Neural cell (in vitro differentiated cells): Measurements from ENCODE around the gene PAN2. TPM values are rescaled to one million over a fixed set of nuclear protein-coding genes. Genes with fewer than 3 reads are reported as not detected.

ENCODE experiments used
- H2AFZ ChIP-seq: fragments of 200-600, 300-800 bp; sonication (generic), shearing (Covaris generic); 2 replicates; pipeline ENCODE4 v1.6.0; 2014; ENCODE audit warnings: low read depth, mild to moderate bottlenecking, antibody characterized with exemption, low read length, moderate library complexity
- H3F3A ChIP-seq: fragments of 200-600 bp; shearing (Covaris generic); 2 replicates; pipeline ENCODE4 v1.6.1; 2016; ENCODE audit warnings: mild to moderate bottlenecking, moderate library complexity, mixed read lengths, antibody characterized with exemption, low read length; ENCODE audit not compliant: insufficient read depth, poor library complexity, severe bottlenecking
- H3K27ac ChIP-seq: fragments of 200-600, 300-800 bp; sonication (generic), shearing (Covaris generic); 2 replicates; pipeline ENCODE4 v1.5.1; 2014; ENCODE audit warnings: mild to moderate bottlenecking, low read length, moderate library complexity
- H3K27me3 ChIP-seq: fragments of 300-800, 200-600 bp; sonication (generic), shearing (Covaris generic); 2 replicates; pipeline ENCODE4 v1.6.0; 2014; ENCODE audit warnings: mild to moderate bottlenecking, low read depth, low read length, moderate library complexity; ENCODE audit not compliant: insufficient read depth
- H3K36me3 ChIP-seq: fragments of 300-800, 200-600 bp; sonication (generic), shearing (Covaris generic); 2 replicates; pipeline ENCODE4 v1.5.1; 2014; ENCODE audit warnings: mild to moderate bottlenecking, antibody characterized with exemption, low read length, moderate library complexity; ENCODE audit not compliant: insufficient read depth
- H3K4me2 ChIP-seq: fragments of 300-800, 200-600 bp; sonication (generic), shearing (Covaris generic); 2 replicates; pipeline ENCODE4 v1.6.0; 2014; ENCODE audit warnings: mild to moderate bottlenecking, low read length
- H3K4me3 ChIP-seq: fragments of 300-800, 200-600 bp; sonication (generic), shearing (Covaris generic); 2 replicates; pipeline ENCODE4 v1.5.1; 2014; ENCODE audit warnings: mild to moderate bottlenecking, low read length, moderate library complexity
- H3K79me2 ChIP-seq: fragments of 200-600 bp; shearing (Covaris generic); replicated peaks from 2 replicates; pipeline ENCODE4 v1.6.0; 2014; ENCODE audit warnings: mild to moderate bottlenecking, low read length, moderate library complexity; ENCODE audit not compliant: insufficient read depth
- H3K9ac ChIP-seq: fragments of 300-800, 200-600 bp; sonication (generic), shearing (Covaris generic); 2 replicates; pipeline ENCODE4 v1.6.1; 2016; ENCODE audit warnings: mild to moderate bottlenecking, low read length, mixed read lengths
- H3K9me2 ChIP-seq: fragments of 200-600 bp; shearing (Covaris generic); 2 replicates; pipeline ENCODE4 v1.6.1; 2016; ENCODE audit warnings: mild to moderate bottlenecking, low read length, mixed read lengths; ENCODE audit not compliant: insufficient read depth
- H3K9me3 ChIP-seq: fragments of 200-600, 300-800 bp; sonication (generic), shearing (Covaris generic); 2 replicates; pipeline ENCODE4 v1.6.1; 2016; ENCODE audit warnings: mild to moderate bottlenecking, mixed run types, low read length, moderate library complexity, mixed read lengths
- H4K20me1 ChIP-seq: fragments of 200-600 bp; shearing (Covaris generic); 2 replicates; pipeline ENCODE4 v1.6.1; 2016; ENCODE audit warnings: mild to moderate bottlenecking, mixed run types; ENCODE audit not compliant: insufficient read depth
- EP300 ChIP-seq: fragments of 450-650 bp; conservative IDR thresholded peaks from 2 replicates; pipeline ENCODE4 v1.6.1; 2014; ENCODE audit warnings: antibody characterized with exemption, mild to moderate bottlenecking, moderate library complexity; ENCODE audit not compliant: poor library complexity, severe bottlenecking
- EZH2 ChIP-seq: fragments of 200-600, 300-800 bp; shearing (Covaris generic), sonication (generic); IDR thresholded peaks from 2 replicates; pipeline ENCODE4 v1.6.1; 2014; ENCODE audit warnings: antibody characterized with exemption, low read length, borderline replicate concordance, mild to moderate bottlenecking; ENCODE audit not compliant: insufficient read depth, poor library complexity, severe bottlenecking
- MXI1 ChIP-seq: fragments of 450-650 bp; conservative IDR thresholded peaks from 2 replicates; pipeline ENCODE4 v1.6.1; 2014; ENCODE audit warnings: antibody characterized with exemption, mild to moderate bottlenecking; ENCODE audit not compliant: poor library complexity, severe bottlenecking
- POLR2AphosphoS5 ChIP-seq: IDR thresholded peaks from 2 replicates; pipeline ENCODE4 v1.6.1; 2012
- RAD21 ChIP-seq: fragments of 450-650 bp; conservative IDR thresholded peaks from 2 replicates; pipeline ENCODE4 v1.6.1; 2014; ENCODE audit warnings: antibody characterized with exemption, mild to moderate bottlenecking, moderate library complexity
- SMC3 ChIP-seq: fragments of 450-650 bp; conservative IDR thresholded peaks from 2 replicates; pipeline ENCODE4 v1.6.1; 2014; ENCODE audit warnings: antibody characterized with exemption, mild to moderate bottlenecking, moderate library complexity; ENCODE audit not compliant: poor library complexity
- TAF1 ChIP-seq: IDR thresholded peaks from 2 replicates; pipeline ENCODE4 v1.6.1; 2012; ENCODE audit warnings: low read depth
- polyA minus RNA-seq: library from RNA; depleted of rRNA, polyadenylated mRNA; stranded (reverse); fragments of >200 nt; gene quantifications from 2 replicates; pipeline ENCODE4 v1.2.3, GENCODE V29; 2014
- polyA plus RNA-seq: library from polyadenylated mRNA; depleted of rRNA; stranded (reverse); fragments of >200 nt; gene quantifications from 2 replicates; pipeline ENCODE4 v1.2.3, GENCODE V29; 2014
- TF ChIP-seq, protein P1 (sequence below): IDR thresholded peaks from 2 replicates; pipeline ENCODE4 v1.6.1; 2012; ENCODE audit warnings: borderline replicate concordance
- TF ChIP-seq, protein P2 (sequence below): fragments of 450-650 bp; IDR thresholded peaks from 2 replicates; pipeline ENCODE4 v1.5.1; 2014; ENCODE audit warnings: antibody characterized with exemption, mild to moderate bottlenecking, moderate library complexity; ENCODE audit not compliant: poor library complexity, severe bottlenecking

Gene PAN2, protein sequence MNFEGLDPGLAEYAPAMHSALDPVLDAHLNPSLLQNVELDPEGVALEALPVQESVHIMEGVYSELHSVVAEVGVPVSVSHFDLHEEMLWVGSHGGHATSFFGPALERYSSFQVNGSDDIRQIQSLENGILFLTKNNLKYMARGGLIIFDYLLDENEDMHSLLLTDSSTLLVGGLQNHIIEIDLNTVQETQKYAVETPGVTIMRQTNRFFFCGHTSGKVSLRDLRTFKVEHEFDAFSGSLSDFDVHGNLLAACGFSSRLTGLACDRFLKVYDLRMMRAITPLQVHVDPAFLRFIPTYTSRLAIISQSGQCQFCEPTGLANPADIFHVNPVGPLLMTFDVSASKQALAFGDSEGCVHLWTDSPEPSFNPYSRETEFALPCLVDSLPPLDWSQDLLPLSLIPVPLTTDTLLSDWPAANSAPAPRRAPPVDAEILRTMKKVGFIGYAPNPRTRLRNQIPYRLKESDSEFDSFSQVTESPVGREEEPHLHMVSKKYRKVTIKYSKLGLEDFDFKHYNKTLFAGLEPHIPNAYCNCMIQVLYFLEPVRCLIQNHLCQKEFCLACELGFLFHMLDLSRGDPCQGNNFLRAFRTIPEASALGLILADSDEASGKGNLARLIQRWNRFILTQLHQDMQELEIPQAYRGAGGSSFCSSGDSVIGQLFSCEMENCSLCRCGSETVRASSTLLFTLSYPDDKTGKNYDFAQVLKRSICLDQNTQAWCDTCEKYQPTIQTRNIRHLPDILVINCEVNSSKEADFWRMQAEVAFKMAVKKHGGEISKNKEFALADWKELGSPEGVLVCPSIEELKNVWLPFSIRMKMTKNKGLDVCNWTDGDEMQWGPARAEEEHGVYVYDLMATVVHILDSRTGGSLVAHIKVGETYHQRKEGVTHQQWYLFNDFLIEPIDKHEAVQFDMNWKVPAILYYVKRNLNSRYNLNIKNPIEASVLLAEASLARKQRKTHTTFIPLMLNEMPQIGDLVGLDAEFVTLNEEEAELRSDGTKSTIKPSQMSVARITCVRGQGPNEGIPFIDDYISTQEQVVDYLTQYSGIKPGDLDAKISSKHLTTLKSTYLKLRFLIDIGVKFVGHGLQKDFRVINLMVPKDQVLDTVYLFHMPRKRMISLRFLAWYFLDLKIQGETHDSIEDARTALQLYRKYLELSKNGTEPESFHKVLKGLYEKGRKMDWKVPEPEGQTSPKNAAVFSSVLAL
- polyA plus RNA-seq (63.0 and 80.1 TPM in 2 replicates), polyA minus RNA-seq (34.8 and 41.9 TPM in 2 replicates)

GRCh38 chr12:56333679-56334489 lies at the start of gene PAN2:
Gene PAN2, minus strand, starts transcription at chr12:56334000. Its CDS starts 906 bp downstream, at chr12:56333094.
- Histone ChIP-seq H3K4me2 (peak within 1 kb of the TSS; percentile 95), H3K9ac (peak within 1 kb of the TSS; percentile 69), H4K20me1 (no peaks in the 10 kb centered on the region), H3K36me3 (no peaks in the 10 kb centered on the region), H2AFZ (peak within 1 kb of the TSS; percentile 100), H3K79me2 (no peaks in the 10 kb centered on the region), H3K4me3 (peak within 1 kb of the TSS; percentile 78), H3K9me2 (no peaks in the 10 kb centered on the region), H3K27ac (peak within 1 kb of the TSS; percentile 80), H3K9me3 (no peaks in the 10 kb centered on the region), H3F3A (peaks cover 3% of the 10 kb centered on the region), H3K27me3 (no peaks in the 10 kb centered on the region)
- TF ChIP-seq POLR2AphosphoS5, result no peak
- TF ChIP-seq MXI1, result peak; percentile 72
- TF ChIP-seq SMC3, result peak; percentile 53
- TF ChIP-seq RAD21, result peak; percentile 42
- TF ChIP-seq, protein P1, sequence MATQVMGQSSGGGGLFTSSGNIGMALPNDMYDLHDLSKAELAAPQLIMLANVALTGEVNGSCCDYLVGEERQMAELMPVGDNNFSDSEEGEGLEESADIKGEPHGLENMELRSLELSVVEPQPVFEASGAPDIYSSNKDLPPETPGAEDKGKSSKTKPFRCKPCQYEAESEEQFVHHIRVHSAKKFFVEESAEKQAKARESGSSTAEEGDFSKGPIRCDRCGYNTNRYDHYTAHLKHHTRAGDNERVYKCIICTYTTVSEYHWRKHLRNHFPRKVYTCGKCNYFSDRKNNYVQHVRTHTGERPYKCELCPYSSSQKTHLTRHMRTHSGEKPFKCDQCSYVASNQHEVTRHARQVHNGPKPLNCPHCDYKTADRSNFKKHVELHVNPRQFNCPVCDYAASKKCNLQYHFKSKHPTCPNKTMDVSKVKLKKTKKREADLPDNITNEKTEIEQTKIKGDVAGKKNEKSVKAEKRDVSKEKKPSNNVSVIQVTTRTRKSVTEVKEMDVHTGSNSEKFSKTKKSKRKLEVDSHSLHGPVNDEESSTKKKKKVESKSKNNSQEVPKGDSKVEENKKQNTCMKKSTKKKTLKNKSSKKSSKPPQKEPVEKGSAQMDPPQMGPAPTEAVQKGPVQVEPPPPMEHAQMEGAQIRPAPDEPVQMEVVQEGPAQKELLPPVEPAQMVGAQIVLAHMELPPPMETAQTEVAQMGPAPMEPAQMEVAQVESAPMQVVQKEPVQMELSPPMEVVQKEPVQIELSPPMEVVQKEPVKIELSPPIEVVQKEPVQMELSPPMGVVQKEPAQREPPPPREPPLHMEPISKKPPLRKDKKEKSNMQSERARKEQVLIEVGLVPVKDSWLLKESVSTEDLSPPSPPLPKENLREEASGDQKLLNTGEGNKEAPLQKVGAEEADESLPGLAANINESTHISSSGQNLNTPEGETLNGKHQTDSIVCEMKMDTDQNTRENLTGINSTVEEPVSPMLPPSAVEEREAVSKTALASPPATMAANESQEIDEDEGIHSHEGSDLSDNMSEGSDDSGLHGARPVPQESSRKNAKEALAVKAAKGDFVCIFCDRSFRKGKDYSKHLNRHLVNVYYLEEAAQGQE, result no peak
- TF ChIP-seq, protein P2, sequence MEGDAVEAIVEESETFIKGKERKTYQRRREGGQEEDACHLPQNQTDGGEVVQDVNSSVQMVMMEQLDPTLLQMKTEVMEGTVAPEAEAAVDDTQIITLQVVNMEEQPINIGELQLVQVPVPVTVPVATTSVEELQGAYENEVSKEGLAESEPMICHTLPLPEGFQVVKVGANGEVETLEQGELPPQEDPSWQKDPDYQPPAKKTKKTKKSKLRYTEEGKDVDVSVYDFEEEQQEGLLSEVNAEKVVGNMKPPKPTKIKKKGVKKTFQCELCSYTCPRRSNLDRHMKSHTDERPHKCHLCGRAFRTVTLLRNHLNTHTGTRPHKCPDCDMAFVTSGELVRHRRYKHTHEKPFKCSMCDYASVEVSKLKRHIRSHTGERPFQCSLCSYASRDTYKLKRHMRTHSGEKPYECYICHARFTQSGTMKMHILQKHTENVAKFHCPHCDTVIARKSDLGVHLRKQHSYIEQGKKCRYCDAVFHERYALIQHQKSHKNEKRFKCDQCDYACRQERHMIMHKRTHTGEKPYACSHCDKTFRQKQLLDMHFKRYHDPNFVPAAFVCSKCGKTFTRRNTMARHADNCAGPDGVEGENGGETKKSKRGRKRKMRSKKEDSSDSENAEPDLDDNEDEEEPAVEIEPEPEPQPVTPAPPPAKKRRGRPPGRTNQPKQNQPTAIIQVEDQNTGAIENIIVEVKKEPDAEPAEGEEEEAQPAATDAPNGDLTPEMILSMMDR, result peak; percentile 94
- peak; percentile 41 for TF ChIP-seq EP300
- no peak for TF ChIP-seq TAF1
- no peak for TF ChIP-seq EZH2
